A549 (cell line): ENCODE measurements around the gene VWF. TPM values are rescaled to one million over a fixed set of nuclear protein-coding genes. Genes with fewer than 3 reads are reported as not detected.

Experiments
- ATAC-seq, 2 experiments: fragments of 200-7000 bp in 1 of 2; fragments of >200 bp in 1 of 2; cut with Nextera tagmentation in 1 of 2; cut with Tn5 transposase in 1 of 2; 3 replicates each; pipeline versions ENCODE4 v1.8.0 to v1.9.1; 2018 to 2020; ENCODE audit warnings: mild to moderate bottlenecking in 1 of 2, moderate library complexity in 1 of 2
- CTCF ChIA-PET: fragments of 300-600 bp; sonication (Branson Sonifier 250); formaldehyde crosslinking; extraction: SDS; loops from one replicate; lab custom pipeline; 2021; ENCODE audit warnings: antibody characterized with exemption, inconsistent platforms; lab: Yijun Ruan, JAX
- POLR2A ChIA-PET: fragments of 350-600 bp; formaldehyde crosslinking; extraction: SDS; loops from one replicate; lab custom pipeline; 2021; ENCODE audit warnings: antibody characterized with exemption, inconsistent platforms; lab: Yijun Ruan, JAX
- DNase-seq, 2 experiments: peaks; one replicate each; pipeline versions ENCODE4 v3.0.0 to v3.0.0-alpha.2; 2011 to 2016; ENCODE audit warnings: low read depth in 1 of 2, low spot score in 1 of 2
- FAIRE-seq: peaks from 2 replicates; lab custom pipeline; 2011; peaks lifted over from hg19 to GRCh38; lab: Jason Lieb, UNC
- H3K27ac ChIP-seq, 2 experiments: fragments of >200 bp; sonication (Bioruptor Twin); formaldehyde crosslinking; 3 replicates each; pipeline ENCODE4 v1.5.1; 2016 to 2017
- H3K4me1 ChIP-seq: fragments of >200 bp; sonication (Bioruptor Twin); formaldehyde crosslinking; 3 replicates; pipeline ENCODE4 v1.6.1; 2016
- H3K4me2 ChIP-seq: fragments of >200 bp; sonication (Bioruptor Twin); formaldehyde crosslinking; 3 replicates; pipeline ENCODE4 v1.6.1; 2016
- H3K4me3 ChIP-seq: fragments of >200 bp; sonication (Bioruptor Twin); formaldehyde crosslinking; 3 replicates; pipeline ENCODE4 v1.5.1; 2016
- H3K9me3 ChIP-seq: fragments of >200 bp; sonication (Bioruptor Twin); formaldehyde crosslinking; 3 replicates; pipeline ENCODE4 v1.6.1; 2016
- CBX2 ChIP-seq: fragments of 200-600 bp; sonication (generic); IDR thresholded peaks from 2 replicates; pipeline ENCODE4 v1.6.1; 2016; ENCODE audit warnings: low read depth, mild to moderate bottlenecking, borderline replicate concordance
- CBX8 ChIP-seq: fragments of 200-600 bp; sonication (generic); IDR thresholded peaks from 2 replicates; pipeline ENCODE4 v1.6.1; 2016
- CHD2 ChIP-seq: fragments of 150-350 bp; IDR thresholded peaks from 2 replicates; pipeline ENCODE4 v1.6.1; 2014; ENCODE audit warnings: low read length; ENCODE audit not compliant: partially characterized antibody
- CHD4 ChIP-seq: fragments of 200-600 bp; sonication (generic); IDR thresholded peaks from 2 replicates; pipeline ENCODE4 v1.6.1; 2016; ENCODE audit warnings: antibody characterized with exemption, mild to moderate bottlenecking, borderline replicate concordance
- EHF ChIP-seq: fragments of 250-450 bp; sonication (Bioruptor Pico); IDR thresholded peaks from 2 replicates; pipeline ENCODE4 v1.5.0; 2020; ENCODE audit warnings: mild to moderate bottlenecking
- FOSL2 ChIP-seq, 2 experiments: fragments of 450-650 bp in 1 of 2; fragments of >200 bp in 1 of 2; sonication (Bioruptor Twin) in 1 of 2; formaldehyde crosslinking; IDR thresholded peaks; 2 replicates each; pipeline versions ENCODE4 v1.5.0 to v1.6.1; 2016 to 2020; ENCODE audit warnings: mild to moderate bottlenecking in 1 of 2, moderate library complexity in 1 of 2
- FOXS1 ChIP-seq: fragments of 250-450 bp; sonication (Bioruptor Pico); IDR thresholded peaks from 2 replicates; pipeline ENCODE4 v1.5.0; 2020; ENCODE audit warnings: mild to moderate bottlenecking, moderate library complexity
- GATA3 ChIP-seq: IDR thresholded peaks from 2 replicates; pipeline ENCODE4 v1.6.1; 2012; ENCODE audit warnings: borderline replicate concordance
- HEYL ChIP-seq: fragments of 250-450 bp; sonication (Bioruptor Pico); IDR thresholded peaks from 2 replicates; pipeline ENCODE4 v1.8.0; 2021; ENCODE audit warnings: mild to moderate bottlenecking, moderate library complexity
- HOXB13 ChIP-seq: fragments of 250-450 bp; sonication (Bioruptor Pico); IDR thresholded peaks from 2 replicates; pipeline ENCODE4 v1.5.0; 2020; ENCODE audit warnings: low read depth, mild to moderate bottlenecking, moderate library complexity
- KDM1A ChIP-seq: fragments of 200-600 bp; sonication (generic); IDR thresholded peaks from 2 replicates; pipeline ENCODE4 v1.6.1; 2016; ENCODE audit warnings: low read depth, mild to moderate bottlenecking
- MAFK ChIP-seq: fragments of 450-650 bp; IDR thresholded peaks from 2 replicates; pipeline ENCODE4 v1.6.1; 2014; ENCODE audit not compliant: partially characterized antibody
- MAZ ChIP-seq: fragments of 150-350 bp; IDR thresholded peaks from 2 replicates; pipeline ENCODE4 v1.6.1; 2014; ENCODE audit warnings: antibody characterized with exemption, low read depth, low read length, borderline replicate concordance
- PHF8 ChIP-seq: fragments of 200-600 bp; sonication (generic); IDR thresholded peaks from 2 replicates; pipeline ENCODE4 v1.6.1; 2016; ENCODE audit warnings: low read depth, mild to moderate bottlenecking, antibody characterized with exemption, moderate library complexity, borderline replicate concordance
- POLR2A ChIP-seq: IDR thresholded peaks from 2 replicates; pipeline ENCODE4 v1.6.1; 2012; ENCODE audit warnings: mild to moderate bottlenecking, low read length
- RFX5 ChIP-seq: fragments of 450-650 bp; IDR thresholded peaks from 2 replicates; pipeline ENCODE4 v1.7.1; 2014; ENCODE audit warnings: antibody characterized with exemption, mild to moderate bottlenecking, moderate library complexity
- TFCP2L1 ChIP-seq: fragments of 250-450 bp; sonication (Bioruptor Pico); IDR thresholded peaks from 2 replicates; pipeline ENCODE4 v1.5.0; 2021; ENCODE audit warnings: mild to moderate bottlenecking
- ZC3H11A ChIP-seq: fragments of 450-650 bp; IDR thresholded peaks from 2 replicates; pipeline ENCODE4 v1.6.1; 2014; ENCODE audit warnings: antibody characterized with exemption, mild to moderate bottlenecking
- WGBS: methylation state at CpG from one replicate; pipeline ENCODE4 v1.1.6; 2017; ENCODE audit errors: missing lambda C conversion rate; 5-methylcytosine and 5-hydroxymethylcytosine counted together
- polyA plus RNA-seq, 4 experiments: library from polyadenylated mRNA; depleted of rRNA in 3 of 4; stranded (reverse); fragments of >200 nt; fragmentation: RNase III in 1 of 4; extraction: RNeasy Plus Mini Kit Qiagen cat#74134 plus additional on column Dnase treatment in 1 of 4; gene quantifications; 2 replicates in 3 of 4; 3 replicates in 1 of 4; pipeline ENCODE4 v1.2.3, GENCODE V29; 2011 to 2017
- TF ChIP-seq, protein P1 (sequence below): IDR thresholded peaks from 2 replicates; pipeline ENCODE4 v1.6.1; 2012
- TF ChIP-seq, protein P2 (sequence below): IDR thresholded peaks from 2 replicates; pipeline ENCODE4 v1.6.1; 2012

Gene VWF
- polyA plus RNA-seq, 2 of the 4 experiments (the other 2 are of a cell fraction) = 0.01 TPM; not detected in 1

- WGBS = 32% methylated on average over 8 of the region's 8 CpGs
- Histone ChIP-seq H3K4me3 (no peak overlapping the region), H3K4me1 (no peaks in the 10 kb centered on the region), H3K9me3 (0 out of 3 replicates have a peak, but pooled peaks cover 5% of the 10 kb centered on the region), H3K4me2 (no peak overlapping the region), H3K27ac (no peak overlapping the region)
- POLR2A ChIA-PET = no interaction called here
- DNase-seq (no peak), FAIRE-seq (no peak), ATAC-seq (no peak)
- TF ChIP-seq TFCP2L1 (CRISPR knock-in tag) = no peak
- no peak for TF ChIP-seq FOXS1 (CRISPR knock-in tag)
- TF ChIP-seq GATA3 = no peak
- TF ChIP-seq CHD4 = no peak
- no peak for TF ChIP-seq CBX2
- no peak for TF ChIP-seq CHD2
- no peak for TF ChIP-seq POLR2A
- no peak for TF ChIP-seq CBX8
- TF ChIP-seq, protein P1, sequence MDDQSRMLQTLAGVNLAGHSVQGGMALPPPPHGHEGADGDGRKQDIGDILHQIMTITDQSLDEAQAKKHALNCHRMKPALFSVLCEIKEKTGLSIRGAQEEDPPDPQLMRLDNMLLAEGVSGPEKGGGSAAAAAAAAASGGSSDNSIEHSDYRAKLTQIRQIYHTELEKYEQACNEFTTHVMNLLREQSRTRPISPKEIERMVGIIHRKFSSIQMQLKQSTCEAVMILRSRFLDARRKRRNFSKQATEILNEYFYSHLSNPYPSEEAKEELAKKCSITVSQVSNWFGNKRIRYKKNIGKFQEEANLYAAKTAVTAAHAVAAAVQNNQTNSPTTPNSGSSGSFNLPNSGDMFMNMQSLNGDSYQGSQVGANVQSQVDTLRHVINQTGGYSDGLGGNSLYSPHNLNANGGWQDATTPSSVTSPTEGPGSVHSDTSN = no peak
- TF ChIP-seq HOXB13 = no peak
- no peak for TF ChIP-seq KDM1A
- TF ChIP-seq, protein P2, sequence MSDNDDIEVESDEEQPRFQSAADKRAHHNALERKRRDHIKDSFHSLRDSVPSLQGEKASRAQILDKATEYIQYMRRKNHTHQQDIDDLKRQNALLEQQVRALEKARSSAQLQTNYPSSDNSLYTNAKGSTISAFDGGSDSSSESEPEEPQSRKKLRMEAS = no peak
- no peak for TF ChIP-seq ZC3H11A
- TF ChIP-seq PHF8 = no peak
- CTCF ChIA-PET = interaction anchor here (2.2 to 15.4 kb wide), 2 partner anchors 8 to 41 kb away, joined by 8 to 361 read pairs; no protein-coding TSS in a partner anchor
Observed at GRCh38 chr12:6031001-6031400, 93.5 kb downstream of the VWF start.

GRCh38 chr12:6030081-6030480 is 94.4 kb downstream of the VWF start:
- ChIA-PET POLR2A (no interaction called here), CTCF (interaction anchor here (2.2 to 15.4 kb wide), 2 partner anchors 9 to 40 kb away, joined by 8 to 361 read pairs; no protein-coding TSS in a partner anchor)
- FAIRE-seq (no peak), DNase-seq (no peak), ATAC-seq (no peak)
- H3K4me2 ChIP-seq = no peak overlapping the region
- no peak overlapping the region for H3K4me3 ChIP-seq
- no peak overlapping the region for H3K27ac ChIP-seq
- no peaks in the 10 kb centered on the region for H3K4me1 ChIP-seq
- no peak for TF ChIP-seq MAZ
- peak; percentile 90 for TF ChIP-seq MAFK
- TF ChIP-seq POLR2A = no peak
- TF ChIP-seq CHD2 = no peak
- no peak for TF ChIP-seq RFX5
- H3K9me3 ChIP-seq = 0 out of 3 replicates have a peak, but pooled peaks cover 5% of the 10 kb centered on the region
- WGBS = 56% methylated on average over 3 of the region's 3 CpGs

- no peak overlapping the region for H3K27ac ChIP-seq
- no peaks in the 10 kb centered on the region for H3K4me1 ChIP-seq
- ATAC-seq = no peak
- FAIRE-seq = no peak
- H3K9me3 ChIP-seq = 0 out of 3 replicates have a peak, but pooled peaks cover 5% of the 10 kb centered on the region
- TF ChIP-seq HEYL (CRISPR knock-in tag) (no peak), FOSL2 (IDR thresholded peaks at IDR 0.05) (no peak), FOSL2 (CRISPR knock-in tag; IDR thresholded peaks at IDR 0.05) (no peak), FOXS1 (CRISPR knock-in tag) (no peak), EHF (no peak)
- TF ChIP-seq, protein P1 = no peak
- no peak for DNase-seq
- POLR2A ChIA-PET = no interaction called here
- no peak overlapping the region for H3K4me3 ChIP-seq
- CTCF ChIA-PET = interaction anchor here (2.2 to 15.4 kb wide), 2 partner anchors 10 to 39 kb away, joined by 8 to 361 read pairs; no protein-coding TSS in a partner anchor
- 30% methylated on average over 5 of the region's 5 CpGs for WGBS
- H3K4me2 ChIP-seq = no peak overlapping the region
Observed at GRCh38 chr12:6029401-6029800, 95.1 kb downstream of the VWF start.
